ENCODE data around the gene PMF1.
"Not testable (repeated sequence)": the region's sequence is repeated elsewhere in the genome, so short reads cannot be mapped to it uniquely, and the experiment has no call there.

PMF1 gene

DNA sequence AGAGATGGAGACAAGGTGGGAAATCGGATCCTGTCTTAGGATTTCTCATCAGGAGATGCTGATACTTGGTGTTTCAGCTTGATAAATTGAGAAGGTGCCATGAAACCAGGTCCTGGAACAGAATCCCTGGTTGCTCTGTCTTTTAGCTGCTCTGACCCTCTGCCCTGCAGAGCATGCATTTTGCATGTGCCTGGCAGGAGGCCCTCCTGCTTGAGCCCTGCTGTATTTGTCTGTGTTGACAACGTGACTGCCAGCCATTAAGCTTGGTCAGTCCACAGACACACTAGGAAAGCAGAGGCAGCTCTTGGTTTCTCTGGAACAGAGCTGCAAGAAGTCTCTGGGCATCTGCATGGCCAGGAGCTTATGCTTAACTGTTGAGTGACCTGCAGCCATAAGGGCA, 16.4 kb upstream of the PMF1 start:
- no peak for DNase-seq (ENCODE audit: low spot score)

DNA sequence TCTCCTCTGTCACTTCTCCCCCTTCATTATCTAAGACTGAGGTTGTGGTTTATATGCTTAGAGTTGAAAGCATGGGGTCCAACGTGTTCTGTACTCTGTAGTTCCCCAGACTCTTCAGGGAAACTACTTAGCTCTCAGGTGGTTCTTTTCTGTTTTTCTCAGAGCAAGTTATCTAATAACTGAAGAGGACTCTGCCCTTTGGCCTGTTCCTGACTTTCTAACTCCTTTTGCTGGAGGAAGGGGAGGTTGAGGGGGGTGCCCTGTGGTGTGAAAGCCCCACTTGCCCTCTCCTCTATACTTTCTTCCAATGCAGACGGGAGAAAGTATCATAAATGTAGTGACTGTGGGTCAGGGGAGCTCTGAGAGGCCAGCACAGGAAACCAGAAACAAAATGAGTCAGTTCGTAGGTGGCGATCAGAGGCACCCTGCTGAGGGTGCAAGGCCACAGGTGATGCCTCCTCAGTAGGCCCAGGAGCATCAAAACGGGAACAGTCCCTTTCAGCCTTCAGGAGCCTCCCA, 13.9 kb upstream of the PMF1 start:
- peak; percentile 16 for DNase-seq (ENCODE audit: low spot score)

DNA sequence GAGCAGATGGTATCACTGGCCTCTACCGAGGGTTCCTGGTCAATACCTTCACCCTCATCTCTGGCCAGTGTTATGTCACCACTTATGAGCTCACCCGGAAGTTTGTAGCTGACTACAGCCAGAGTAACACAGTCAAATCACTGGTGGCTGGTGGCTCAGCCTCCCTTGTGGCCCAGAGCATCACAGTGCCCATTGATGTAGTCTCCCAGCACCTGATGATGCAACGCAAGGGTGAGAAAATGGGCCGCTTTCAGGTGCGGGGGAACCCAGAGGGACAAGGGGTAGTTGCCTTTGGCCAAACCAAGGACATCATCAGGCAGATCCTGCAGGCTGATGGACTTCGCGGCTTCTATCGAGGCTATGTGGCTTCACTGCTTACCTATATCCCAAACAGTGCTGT, 12.8 kb upstream of the PMF1 start:
- no peak for DNase-seq (ENCODE audit: low spot score)

DNA sequence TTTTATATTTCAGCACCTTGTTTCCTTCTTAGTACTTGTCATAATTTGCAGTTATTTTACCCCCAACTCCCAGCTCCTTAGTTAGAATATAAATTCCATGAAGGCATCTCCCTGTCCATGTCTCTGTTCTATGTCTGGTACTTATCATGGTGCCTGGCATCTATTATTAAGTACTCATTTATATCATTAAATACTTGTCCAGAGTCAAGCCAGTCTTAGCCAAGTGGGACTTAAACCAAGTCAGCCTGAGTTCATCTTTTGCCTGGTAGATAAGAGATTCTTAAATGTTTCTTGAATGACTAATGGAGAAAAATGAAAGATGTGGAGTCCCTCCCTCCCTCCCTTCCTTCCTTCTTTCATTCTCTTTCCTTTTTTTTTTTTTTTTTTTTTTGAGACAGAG, 9.5 kb upstream of the PMF1 start:
- DNase-seq (ENCODE audit: low spot score): no peak

DNA sequence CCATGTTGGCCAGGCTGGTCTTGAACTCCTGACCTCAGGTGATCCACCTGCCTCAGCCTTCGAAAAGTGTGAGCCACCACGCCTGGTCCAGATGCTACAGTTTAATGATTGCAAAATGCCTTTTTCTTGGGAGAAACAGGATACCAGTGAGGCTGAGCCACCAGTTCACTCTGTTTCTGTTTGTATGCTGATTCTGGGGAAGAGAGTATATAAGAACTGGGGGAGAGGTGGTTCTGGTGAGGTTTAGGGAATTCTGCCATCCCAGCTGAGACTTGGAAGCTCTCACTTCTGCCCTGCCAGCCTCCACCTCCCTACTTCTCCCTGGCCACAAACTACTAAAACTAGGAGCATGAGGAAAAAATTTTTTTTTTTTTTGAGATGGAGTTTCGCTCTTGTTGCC, 8.1 kb upstream of the PMF1 start:
- DNase-seq (ENCODE audit: low spot score): no peak

DNA sequence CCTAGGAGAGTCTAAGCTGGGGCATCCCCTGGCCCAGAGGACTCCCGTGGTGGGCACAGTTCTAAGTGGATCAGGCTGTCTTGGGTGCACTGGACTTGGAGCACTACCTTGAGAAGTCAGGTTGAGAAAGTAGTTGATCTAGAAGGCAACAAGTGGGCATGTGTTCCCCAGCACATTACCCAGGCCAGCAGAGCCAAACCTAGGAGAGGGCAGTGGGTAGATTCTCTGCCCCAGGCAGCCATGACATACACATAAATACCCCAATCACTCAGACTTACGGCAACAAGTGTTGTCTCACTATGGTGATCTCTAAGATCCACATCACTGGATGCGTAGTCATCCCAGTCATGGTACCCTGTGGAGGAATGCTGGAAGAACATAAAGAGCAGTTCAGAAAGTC, 1.6 kb upstream of the PMF1 start:
- no peak for DNase-seq (ENCODE audit: low spot score)

DNA sequence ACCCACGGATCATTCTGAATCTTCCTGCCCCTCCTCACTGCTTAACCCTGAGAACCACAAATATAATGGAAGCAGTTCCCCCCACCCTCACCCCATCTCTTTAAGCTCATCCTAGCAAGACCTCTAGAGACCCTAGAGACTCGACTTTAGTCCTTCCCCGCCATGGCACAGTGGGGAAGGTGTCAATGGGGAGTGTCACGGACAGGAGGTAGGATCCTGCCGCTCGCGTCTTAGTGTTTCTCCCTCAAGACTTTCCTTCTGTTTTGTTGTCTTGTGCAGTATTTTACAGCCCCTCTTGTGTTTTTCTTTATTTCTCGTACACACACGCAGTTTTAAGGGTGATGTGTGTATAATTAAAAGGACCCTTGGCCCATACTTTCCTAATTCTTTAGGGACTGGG, 677 bp upstream of the PMF1 start:
- DNase-seq (ENCODE audit: low spot score): no peak

DNA sequence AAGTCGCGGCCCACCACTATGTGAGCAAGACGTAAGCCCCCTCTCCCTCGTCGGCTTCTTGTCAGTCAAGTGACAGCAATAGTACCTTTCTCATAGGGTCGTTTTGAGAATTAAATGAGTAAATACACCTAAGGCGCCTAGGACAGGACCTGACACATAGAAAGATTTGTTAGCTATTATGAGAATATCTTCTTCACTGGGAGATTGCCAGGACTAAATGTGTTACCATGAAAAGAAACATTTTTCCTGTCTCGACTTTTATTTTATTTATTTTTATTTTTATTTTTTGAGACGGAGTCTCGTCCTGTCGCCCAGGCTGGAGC, 798 bp downstream of the PMF1 start:
- no peak for DNase-seq (ENCODE audit: low spot score)

DNA sequence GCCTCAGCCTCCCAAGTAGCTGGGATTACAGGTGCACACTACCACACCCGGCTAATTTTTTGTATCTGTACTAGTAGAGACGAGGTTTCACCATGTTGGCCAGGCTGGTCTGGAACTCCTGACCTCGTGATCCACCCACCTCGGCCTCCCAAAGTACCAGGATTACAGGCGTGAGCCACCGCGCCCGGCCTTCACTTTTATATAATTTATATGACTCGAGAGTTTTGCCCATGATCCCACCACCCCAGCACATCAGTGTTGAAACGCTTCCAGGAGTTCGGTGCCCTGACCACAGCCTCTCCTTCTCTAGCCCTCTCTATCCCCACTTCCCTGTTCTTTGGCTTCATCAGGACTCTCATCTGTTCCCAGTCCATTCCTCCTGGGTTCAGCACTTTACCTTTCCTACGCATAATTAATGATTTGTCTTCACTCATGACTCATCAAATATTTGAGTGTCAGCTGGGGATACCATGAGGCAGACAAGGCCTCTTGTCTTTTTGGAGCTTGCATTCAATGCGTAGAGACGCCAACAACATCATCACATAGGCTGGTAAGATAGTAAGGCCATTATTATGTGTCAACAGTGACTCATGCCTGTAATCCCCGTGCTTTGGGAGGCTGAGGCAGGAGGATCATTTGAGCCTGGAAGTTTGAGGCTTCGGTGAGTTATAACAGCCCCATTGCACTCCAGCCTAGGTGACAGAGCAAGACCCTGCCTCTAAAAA, 1.4 kb downstream of the PMF1 start:
- DNase-seq (ENCODE audit: low spot score): peak; percentile 62

DNA sequence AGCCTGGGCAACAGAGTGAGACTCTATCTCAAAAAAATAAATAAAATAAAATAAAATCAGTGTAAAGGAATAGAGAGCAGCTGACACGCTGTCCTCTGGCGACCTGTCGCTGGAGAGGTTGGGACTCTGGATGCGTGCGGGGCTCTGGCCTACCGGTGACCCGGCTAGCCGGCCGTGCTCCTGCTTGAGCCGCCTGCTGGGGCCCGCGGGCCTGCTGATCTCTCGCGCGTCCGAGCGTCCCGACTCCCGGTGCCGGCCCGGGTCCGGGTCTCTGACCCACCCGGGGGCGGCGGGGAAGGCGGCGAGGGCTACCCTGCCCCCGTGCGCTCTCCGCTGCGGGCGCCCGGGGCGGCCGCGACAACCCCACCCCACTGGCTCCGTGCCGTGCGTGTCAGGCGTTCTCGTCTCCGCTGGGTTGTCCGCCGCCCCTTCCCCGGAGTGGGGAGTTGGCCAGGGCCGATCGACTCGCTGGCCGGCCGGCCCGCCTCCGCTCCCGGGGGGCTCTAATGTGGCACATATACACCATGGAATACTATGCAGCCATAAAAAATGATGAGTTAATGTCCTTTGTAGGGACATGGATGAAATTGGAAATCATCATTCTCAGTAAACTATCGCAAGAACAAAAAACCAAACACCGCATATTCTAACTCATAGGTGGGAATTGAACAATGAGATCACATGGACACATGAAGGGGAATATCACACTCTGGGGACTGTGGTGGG, 3.7 kb downstream of the PMF1 start:
- not testable (repeated sequence) for DNase-seq (ENCODE audit: low spot score)

DNA sequence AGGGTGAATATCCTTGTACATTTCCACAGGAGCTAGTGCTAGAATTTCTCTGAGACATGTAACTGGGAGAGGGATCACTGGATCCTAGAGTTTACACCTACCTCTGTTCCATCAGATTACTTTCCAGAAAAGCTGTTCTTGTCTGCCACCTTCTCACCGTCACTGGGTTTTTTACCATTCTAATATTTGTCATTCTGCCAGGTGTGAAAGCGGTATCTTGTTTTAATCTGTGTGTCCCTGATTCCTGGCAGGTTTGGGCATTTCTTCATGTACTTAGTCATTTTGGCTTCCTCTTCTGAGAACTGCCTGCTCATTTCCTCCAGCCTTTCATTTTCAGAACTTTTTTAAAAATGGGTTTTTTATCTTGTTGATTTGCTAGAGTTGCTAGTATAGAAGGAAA, 5.1 kb downstream of the PMF1 start:
- DNase-seq (ENCODE audit: low spot score): peak; percentile 90

DNA sequence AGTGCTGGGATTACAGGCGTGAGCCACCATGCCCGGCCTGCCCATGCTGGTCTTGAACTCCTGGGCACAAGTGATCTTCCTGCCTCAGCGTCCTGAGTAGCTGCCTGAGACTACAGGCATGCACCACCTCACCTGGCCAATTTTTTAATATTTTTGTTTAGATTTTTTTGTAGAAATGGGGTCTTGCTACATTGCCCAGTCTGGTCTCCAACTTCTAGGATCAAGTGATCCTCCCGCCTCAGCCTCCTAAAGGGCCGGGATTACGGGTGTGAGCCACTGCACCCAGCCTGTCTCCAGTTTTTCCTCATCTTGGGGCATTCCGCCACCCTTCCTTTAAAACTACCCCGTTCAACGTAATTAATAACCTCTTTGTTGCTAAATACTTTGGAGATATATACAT, 7.4 kb downstream of the PMF1 start:
- no peak for DNase-seq (ENCODE audit: low spot score)

DNA sequence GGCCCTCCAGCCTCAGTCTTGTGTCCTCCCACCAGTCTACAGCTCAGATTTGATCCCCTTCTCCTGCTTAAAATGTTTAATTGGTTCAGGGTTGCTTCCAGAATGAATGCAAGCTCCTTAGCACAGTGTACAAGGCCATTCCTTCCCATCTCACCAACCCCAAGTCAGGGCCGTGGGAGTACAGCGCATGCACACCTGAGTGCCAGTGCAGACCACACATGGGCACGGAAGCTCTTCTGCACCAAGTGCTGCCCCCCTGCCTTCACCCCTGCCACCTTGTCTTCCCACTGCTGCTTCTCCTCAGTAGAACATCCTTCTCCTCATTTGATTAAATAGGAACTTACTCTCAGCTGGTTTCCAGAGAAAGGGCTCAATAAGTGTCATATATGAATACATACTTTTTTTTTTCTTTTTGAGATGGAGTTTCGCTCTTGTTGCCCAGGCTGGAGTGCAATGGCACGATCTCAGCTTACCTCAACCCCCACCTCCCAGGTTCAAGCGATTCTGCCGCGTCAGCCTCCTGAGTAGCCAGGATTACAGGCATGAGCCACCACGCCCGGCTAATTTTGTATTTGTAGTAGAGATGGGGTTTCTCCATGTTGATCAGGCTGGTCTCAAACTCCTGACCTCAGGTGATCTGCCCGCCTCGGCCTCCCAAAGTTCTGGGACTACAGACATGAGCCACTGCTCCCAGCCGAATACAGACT, 9.3 kb downstream of the PMF1 start:
- DNase-seq (ENCODE audit: low spot score): no peak

DNA sequence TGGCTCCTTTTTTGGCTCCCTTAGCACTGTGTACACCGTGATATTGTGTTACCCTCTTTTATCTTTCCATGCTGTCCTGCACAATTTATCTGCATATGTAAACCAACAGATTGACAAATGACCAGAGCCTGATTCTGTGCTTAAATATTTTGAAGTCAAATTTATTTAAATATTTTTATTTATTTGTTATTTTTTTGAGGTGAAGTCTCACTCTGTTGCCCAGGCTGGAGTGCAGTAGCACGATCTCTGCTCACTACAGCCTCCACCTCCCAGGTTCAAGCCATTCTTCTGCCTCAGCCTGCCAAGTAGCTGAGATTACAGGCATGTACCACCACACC, 12.8 kb downstream of the PMF1 start:
- no peak for DNase-seq (ENCODE audit: low spot score)

DNA sequence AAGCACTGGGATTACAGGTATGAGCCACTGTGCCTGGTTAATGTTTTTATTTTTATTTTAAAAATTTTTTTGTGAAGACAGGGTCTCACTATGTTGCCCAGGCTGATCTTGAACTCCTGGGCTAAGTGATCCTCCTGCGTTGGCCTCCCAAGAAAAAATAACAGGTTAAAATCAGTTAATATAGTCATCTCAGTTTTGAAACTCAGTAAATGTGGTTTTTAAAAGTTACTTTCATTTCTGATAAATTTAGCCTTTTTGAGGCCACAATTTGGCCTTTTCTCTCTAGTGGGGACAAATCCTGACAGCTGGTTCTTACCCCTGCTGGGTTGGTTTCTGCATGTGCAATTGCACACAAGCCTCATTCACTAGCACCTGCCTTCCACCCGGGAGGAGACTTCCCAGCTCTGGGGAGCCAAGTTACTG, 13.3 kb downstream of the PMF1 start:
- DNase-seq (ENCODE audit: low spot score): no peak

DNA sequence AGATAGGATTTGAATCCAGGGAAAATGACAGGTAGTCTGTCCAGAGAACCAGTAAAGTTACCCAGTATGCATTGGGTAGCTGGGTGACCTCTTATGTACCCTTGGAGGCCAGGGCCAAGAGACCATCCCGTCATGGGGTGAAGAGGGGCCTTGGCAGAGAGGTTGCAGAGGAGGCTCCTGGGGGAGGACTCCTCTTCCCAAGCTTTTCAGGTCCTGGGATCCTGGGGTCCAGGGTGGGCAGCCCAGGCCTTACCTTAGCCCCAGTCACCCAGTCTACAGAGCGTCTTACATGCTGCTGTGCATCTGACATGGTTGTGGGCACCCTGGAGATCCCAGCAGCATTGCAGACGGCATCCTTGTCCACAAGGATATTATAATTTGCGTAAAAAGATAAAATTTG, 14.0 kb downstream of the PMF1 start:
- DNase-seq (ENCODE audit: low spot score): no peak

DNA sequence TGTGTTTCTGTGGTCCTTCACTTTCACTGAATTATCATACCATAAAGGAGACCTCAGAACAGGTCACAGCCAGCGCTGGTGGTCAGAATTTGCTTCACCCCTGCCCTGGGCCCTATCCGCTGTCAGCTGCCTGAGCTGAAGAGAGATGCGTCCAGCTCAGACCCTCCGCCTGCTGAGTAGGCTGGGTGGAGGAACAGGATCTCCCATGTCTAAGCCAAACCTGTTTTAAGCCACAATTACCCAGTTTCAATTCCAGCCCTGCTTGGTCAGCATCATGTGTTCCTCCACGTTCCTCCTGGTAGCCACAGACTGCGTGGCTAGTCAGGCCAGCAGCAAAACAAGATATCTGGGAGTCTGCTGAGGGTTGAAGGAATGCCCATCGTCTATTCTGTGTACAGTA, 15.7 kb downstream of the PMF1 start:
- no peak for DNase-seq (ENCODE audit: low spot score)

DNA sequence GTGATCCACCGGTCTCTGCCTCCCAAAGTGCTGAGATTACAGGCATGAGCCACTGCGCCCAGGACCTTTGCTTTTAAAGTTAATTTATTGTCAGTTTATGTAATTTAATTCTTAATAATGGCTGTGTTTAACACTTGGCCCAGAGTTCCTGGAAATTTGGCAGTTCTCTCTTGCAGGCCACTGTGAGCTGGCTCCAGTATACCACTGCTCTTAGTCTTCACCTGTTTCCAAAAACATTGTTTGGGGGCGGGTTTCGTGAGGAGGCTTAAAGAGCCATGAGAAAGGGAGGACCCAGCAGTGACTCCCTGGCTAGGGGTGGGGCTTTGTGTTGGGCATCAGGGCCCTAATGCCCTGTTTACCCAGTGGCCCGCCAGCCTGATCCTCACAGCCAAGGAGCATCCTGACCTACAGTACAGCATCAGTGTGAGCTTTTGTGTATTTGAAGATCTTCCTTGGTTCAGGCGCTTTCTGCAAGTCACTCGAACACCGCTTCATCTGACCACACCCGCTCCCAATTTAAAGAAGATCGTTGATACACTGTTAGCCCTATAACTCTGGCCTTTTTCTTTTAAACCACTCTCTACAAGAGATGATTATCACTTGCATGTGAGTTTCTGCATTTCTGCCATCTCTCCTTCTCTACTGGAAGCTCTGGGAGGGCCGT, 17.1 kb downstream of the PMF1 start:
- no peak for DNase-seq (ENCODE audit: low spot score)

DNA sequence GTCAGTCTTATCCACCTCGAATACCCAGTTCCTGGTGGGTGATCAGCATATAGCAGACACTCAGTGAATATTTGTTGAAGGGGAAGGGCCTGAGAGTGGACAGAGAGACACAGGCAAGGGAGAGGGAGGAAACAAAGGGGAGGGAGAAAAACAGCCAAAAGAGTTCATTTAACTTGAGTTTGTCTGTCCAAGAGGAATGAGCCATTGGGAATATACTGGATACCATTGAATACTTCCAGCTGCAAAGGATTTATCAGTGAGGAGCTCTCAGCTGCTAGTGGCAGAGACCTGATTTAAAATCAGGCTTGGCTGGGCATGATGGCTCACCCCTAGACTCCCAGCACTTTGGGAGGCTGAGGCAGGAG, 17.6 kb downstream of the PMF1 start:
- DNase-seq (ENCODE audit: low spot score): no peak

DNA sequence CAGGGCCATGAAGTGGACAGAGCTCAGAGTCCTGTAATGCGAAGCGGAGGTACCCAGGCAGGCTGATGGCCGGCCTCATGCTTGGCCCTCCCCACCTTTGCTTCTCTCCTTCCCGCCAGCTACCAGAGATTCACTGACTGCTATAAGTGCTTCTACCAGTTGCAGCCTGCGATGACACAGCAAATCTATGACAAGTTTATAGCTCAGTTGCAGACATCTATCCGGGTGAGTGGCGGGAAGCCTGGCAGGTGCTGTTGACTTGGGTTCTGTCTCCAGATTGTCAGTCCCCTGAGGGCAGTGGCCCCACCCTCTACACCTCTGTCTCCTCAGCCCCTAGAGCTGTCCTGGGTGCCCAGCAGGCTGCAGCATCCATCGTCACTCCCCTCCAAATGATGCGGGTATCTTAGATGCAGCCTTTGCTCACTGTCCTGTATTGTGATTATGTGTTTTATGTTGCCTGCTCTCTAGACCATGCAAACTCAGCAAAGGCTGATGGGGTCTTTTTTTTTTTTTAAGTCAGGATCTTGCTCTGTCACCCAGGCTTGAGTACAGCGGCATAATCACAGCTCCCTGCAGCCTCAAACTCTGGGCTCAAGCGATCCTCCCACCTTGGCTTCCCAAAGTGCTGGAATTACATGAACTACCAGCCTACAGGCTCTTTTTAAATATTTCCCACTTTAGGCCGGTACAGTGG, 19.5 kb downstream of the PMF1 start:
- no peak for DNase-seq (ENCODE audit: low spot score)

DNA sequence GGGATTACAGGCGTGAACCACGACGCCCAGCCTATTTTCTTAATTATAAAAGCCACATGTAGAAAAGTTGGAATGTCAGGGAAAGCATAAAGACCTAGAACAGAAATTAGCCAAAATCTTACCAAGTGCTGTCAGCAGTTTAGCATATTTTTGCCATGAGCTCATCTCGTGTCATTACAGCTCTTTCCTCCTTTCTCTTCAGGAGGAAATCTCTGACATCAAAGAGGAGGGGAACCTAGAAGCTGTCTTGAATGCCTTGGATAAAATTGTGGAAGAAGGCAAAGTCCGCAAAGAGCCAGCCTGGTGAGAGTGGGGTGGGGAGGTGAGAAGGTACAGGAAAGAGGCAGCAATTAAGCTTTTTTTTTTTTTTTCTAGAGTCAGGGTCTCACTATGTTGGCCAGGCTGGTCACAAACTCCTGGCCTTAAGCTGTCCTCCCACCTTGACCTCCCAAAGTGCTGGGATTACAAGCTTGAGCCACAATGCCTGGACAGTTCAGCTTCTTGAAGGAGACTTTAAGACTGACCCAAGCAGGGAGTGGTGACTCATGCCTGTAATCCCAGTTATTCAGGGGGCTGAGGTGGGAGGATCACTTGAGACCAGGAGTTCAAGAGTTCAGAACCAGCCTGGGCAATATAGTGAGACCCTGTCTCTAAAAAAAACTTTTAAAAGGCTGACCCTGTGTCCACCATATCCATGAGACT, 20.8 kb downstream of the PMF1 start:
- no peak for DNase-seq (ENCODE audit: low spot score)

DNA sequence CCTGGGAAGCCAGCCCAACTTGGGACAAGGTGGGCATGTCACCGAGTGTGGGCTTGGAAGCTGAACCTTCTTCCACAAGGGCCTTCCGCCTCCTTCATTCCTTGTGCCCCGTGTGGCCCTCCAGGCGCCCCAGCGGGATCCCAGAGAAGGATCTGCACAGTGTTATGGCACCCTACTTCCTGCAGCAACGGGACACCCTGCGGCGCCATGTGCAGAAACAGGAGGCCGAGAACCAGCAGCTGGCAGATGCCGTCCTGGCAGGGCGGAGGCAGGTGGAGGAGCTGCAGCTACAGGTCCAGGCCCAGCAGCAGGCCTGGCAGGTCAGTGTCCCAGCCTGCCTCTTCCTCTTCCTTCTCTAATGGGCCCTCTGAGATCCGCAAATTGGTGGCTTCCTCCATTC, 23.4 kb downstream of the PMF1 start:
- DNase-seq (ENCODE audit: low spot score): no peak
